Measurements from ENCODE around the gene STAG2.

The STAG2 gene

DNA sequence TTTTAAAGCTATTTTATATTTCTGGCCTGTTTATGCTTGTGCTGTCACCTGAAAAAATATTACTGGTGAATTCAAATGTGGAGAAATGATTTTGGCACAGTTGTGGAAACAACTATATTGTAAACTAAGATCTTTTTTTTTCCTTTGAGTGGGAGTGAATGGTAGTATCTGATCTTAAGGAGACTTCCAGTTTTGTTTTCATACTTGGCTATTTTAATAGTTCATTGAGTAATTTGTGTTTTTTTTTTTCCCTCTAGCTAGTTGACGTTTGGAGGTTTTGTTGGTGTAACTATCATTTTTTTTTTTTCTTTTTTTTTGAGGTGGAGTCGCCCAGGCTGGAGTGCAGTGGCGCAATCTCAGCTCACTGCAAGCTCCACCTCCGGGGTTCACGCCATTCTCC, 10.5 kb downstream of the STAG2 start:
- no peak overlapping the region for H3K4me3 ChIP-seq (ENCODE audit: low read depth in 1 of 5, low read length in 5 of 5)
- no peaks in the 10 kb centered on the region for H3K36me3 ChIP-seq (ENCODE audit: control insufficient read depth in 5 of 5, insufficient read depth in 5 of 5, low read length in 5 of 5)
- H3K9ac ChIP-seq (ENCODE audit: low read length in 5 of 5) = no peak overlapping the region
- no peaks in the 10 kb centered on the region for H3K9me3 ChIP-seq (ENCODE audit: control insufficient read depth in 5 of 5, low read length in 5 of 5)
- H3K27me3 ChIP-seq (ENCODE audit: control insufficient read depth in 5 of 5, insufficient read depth in 4 of 5, low read length in 5 of 5) = no peaks in the 10 kb centered on the region
- peaks cover 0 to 10% (median 5%) of the 10 kb centered on the region in 5 donors for H3K4me1 ChIP-seq (ENCODE audit: control insufficient read depth in 5 of 5, insufficient read depth in 5 of 5, low read length in 5 of 5)
- H3K27ac ChIP-seq (ENCODE audit: low read depth, low read length) = no peak overlapping the region

DNA sequence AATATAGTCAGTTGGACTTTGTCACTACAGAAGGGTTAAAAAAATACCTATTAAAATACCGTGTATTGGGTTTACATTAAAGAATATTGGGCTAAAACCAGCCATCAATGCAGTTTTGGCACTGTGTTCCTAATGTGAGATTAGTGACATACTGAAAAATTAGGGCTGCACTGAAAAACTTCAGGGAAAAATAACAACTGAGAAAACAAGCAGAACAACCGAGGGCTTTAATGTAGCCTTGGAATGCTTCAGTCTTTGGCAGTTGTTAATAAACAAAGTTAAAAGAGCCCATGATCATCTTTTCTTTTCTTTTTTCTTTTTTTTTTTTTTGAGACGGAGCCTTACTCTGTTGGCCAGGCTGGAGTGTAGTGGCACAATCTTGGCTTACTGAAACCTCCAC, 12.4 kb downstream of the STAG2 start:
- H3K27me3 ChIP-seq (ENCODE audit: control insufficient read depth in 5 of 5, insufficient read depth in 4 of 5, low read length in 5 of 5) = no peaks in the 10 kb centered on the region
- no peaks in the 10 kb centered on the region for H3K36me3 ChIP-seq (ENCODE audit: control insufficient read depth in 5 of 5, insufficient read depth in 5 of 5, low read length in 5 of 5)
- no peak overlapping the region for H3K4me3 ChIP-seq (ENCODE audit: low read depth in 1 of 5, low read length in 5 of 5)
- H3K9me3 ChIP-seq (ENCODE audit: control insufficient read depth in 5 of 5, low read length in 5 of 5) = no peaks in the 10 kb centered on the region
- peaks cover 0 to 9% (median 5%) of the 10 kb centered on the region in 5 donors for H3K4me1 ChIP-seq (ENCODE audit: control insufficient read depth in 5 of 5, insufficient read depth in 5 of 5, low read length in 5 of 5)
- no peak overlapping the region for H3K27ac ChIP-seq (ENCODE audit: low read depth, low read length)
- no peak overlapping the region for H3K9ac ChIP-seq (ENCODE audit: low read length in 5 of 5)

DNA sequence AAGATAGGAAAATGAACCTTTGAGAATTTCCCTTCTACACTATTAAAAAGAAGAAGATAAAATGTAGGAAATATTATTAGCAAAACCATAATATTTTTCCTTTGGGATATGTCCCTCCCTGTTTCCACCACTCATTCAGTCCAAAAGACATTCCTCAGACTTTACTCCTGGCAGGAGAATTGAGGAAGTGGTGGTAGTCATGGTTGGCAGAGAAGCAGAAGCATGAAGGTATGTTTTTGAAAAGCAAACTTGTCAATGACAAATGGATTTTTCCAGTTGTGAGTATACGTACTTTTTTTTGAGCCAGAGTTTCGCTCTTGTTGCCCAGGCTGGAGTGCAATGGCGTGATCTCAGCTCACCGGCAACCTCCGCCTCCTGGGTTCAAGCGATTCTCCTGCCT, 13.7 kb downstream of the STAG2 start:
- peaks cover 0 to 8% (median 5%) of the 10 kb centered on the region in 5 donors for H3K4me1 ChIP-seq (ENCODE audit: control insufficient read depth in 5 of 5, insufficient read depth in 5 of 5, low read length in 5 of 5)
- peak overlapping the region; percentile 46 for H3K27ac ChIP-seq (ENCODE audit: low read depth, low read length)

DNA sequence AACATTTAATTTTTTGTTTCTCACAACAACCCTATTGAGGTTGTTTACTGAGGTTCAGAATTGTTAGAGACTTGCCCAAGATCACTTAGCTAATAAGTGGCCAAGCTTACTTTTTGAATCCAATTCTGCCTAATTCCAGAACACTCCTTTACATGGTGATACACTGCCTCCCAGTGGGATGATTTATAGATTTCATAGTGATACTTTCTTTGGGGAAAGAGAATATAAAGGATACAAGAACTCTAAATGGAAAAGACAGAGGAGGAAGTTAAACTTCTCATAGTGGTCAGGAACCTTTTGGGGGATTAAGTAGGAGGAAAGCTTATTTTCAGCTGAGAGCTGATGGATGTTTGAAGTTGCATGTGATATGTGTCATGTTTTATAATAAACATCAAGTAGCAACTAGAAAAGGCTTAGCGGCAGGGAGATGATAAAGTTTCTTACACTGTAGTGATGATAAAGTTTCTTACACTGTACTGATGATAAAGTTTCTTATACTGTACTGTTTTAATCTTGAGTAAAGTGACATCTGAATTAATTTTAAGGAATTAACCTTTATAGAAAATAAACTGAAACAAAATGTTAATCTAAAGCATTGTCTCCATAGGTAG, 15.3 kb downstream of the STAG2 start:
- Histone ChIP-seq H3K4me3 (ENCODE audit: low read depth in 1 of 5, low read length in 5 of 5) (no peak overlapping the region), H3K36me3 (ENCODE audit: control insufficient read depth in 5 of 5, insufficient read depth in 5 of 5, low read length in 5 of 5) (no peaks in the 10 kb centered on the region), H3K27me3 (ENCODE audit: control insufficient read depth in 5 of 5, insufficient read depth in 4 of 5, low read length in 5 of 5) (no peaks in the 10 kb centered on the region), H3K9me3 (ENCODE audit: control insufficient read depth in 5 of 5, low read length in 5 of 5) (no peaks in the 10 kb centered on the region), H3K9ac (ENCODE audit: low read length in 5 of 5) (no peak overlapping the region), H3K4me1 (ENCODE audit: control insufficient read depth in 5 of 5, insufficient read depth in 5 of 5, low read length in 5 of 5) (peaks cover 0 to 12% (median 6%) of the 10 kb centered on the region in 5 donors), H3K27ac (ENCODE audit: low read depth, low read length) (no peak overlapping the region)

More for the DNA sequence above, 13.7 kb downstream of the STAG2 start:
- H3K4me3 ChIP-seq (ENCODE audit: low read depth in 1 of 5, low read length in 5 of 5) = no peak overlapping the region
- no peak overlapping the region for H3K9ac ChIP-seq (ENCODE audit: low read length in 5 of 5)
- H3K36me3 ChIP-seq (ENCODE audit: control insufficient read depth in 5 of 5, insufficient read depth in 5 of 5, low read length in 5 of 5) = no peaks in the 10 kb centered on the region
- no peaks in the 10 kb centered on the region for H3K27me3 ChIP-seq (ENCODE audit: control insufficient read depth in 5 of 5, insufficient read depth in 4 of 5, low read length in 5 of 5)
- no peaks in the 10 kb centered on the region for H3K9me3 ChIP-seq (ENCODE audit: control insufficient read depth in 5 of 5, low read length in 5 of 5)

DNA sequence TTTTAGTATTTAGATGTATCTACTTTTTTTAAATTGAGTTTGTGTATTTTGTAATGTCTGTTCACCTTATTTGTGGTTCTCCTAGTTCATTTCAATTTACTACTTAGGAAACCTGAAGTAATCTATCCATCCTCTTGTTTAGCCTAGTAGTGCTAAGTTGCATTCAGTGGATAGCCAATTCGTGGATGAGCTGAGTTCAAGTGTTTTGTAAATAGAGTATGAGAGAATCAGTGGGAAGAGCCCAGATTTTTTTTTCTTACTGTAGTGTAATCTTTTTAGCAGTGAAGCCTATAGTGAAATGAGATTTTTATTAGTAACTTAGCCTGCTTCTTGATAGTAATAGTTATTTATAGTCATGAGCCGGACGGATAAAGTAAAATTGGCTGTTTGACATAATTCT, 21.7 kb downstream of the STAG2 start:
- Histone ChIP-seq H3K27ac (ENCODE audit: low read depth, low read length) (no peak overlapping the region), H3K9me3 (ENCODE audit: control insufficient read depth in 5 of 5, low read length in 5 of 5) (no peaks in the 10 kb centered on the region), H3K27me3 (ENCODE audit: control insufficient read depth in 5 of 5, insufficient read depth in 4 of 5, low read length in 5 of 5) (no peaks in the 10 kb centered on the region), H3K36me3 (ENCODE audit: control insufficient read depth in 5 of 5, insufficient read depth in 5 of 5, low read length in 5 of 5) (no peaks in the 10 kb centered on the region), H3K4me1 (ENCODE audit: control insufficient read depth in 5 of 5, insufficient read depth in 5 of 5, low read length in 5 of 5) (peaks cover 0 to 13% (median 3%) of the 10 kb centered on the region in 5 donors), H3K4me3 (ENCODE audit: low read depth in 1 of 5, low read length in 5 of 5) (no peak overlapping the region), H3K9ac (ENCODE audit: low read length in 5 of 5) (no peak overlapping the region)

DNA sequence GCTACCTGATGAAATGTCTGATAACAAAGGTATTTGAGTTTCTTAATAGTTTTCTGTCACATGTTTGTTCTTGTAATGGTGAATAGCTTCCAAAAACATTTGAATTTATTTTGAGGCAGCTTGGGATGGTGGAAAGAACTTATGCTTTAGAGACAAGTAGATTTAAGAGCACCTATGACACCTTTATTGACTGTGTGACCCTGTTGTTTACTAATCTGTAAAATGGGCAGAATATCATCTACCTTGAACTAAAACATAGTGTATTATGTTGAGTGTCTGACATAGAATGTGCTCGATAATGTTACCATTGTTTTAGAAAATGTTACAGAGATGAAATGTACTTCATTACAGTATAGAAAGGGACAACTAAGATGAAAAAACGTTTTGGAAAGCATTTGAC, 24.9 kb downstream of the STAG2 start:
- no peak overlapping the region for H3K9ac ChIP-seq (ENCODE audit: low read length in 5 of 5)

GRCh38 chrX:123988423-123989111, 27.1 kb downstream of the STAG2 start:
- H3K27ac ChIP-seq (ENCODE audit: low read depth, low read length) = no peak overlapping the region
- H3K9ac ChIP-seq (ENCODE audit: low read length in 5 of 5) = no peak overlapping the region
- H3K27me3 ChIP-seq (ENCODE audit: control insufficient read depth in 5 of 5, insufficient read depth in 4 of 5, low read length in 5 of 5) = no peaks in the 10 kb centered on the region
- H3K4me1 ChIP-seq (ENCODE audit: control insufficient read depth in 5 of 5, insufficient read depth in 5 of 5, low read length in 5 of 5) = peaks cover 0 to 9% (median 7%) of the 10 kb centered on the region in 5 donors
- no peaks in the 10 kb centered on the region for H3K9me3 ChIP-seq (ENCODE audit: control insufficient read depth in 5 of 5, low read length in 5 of 5)
- H3K36me3 ChIP-seq (ENCODE audit: control insufficient read depth in 5 of 5, insufficient read depth in 5 of 5, low read length in 5 of 5) = no peaks in the 10 kb centered on the region
- H3K4me3 ChIP-seq (ENCODE audit: low read depth in 1 of 5, low read length in 5 of 5) = no peak overlapping the region

More for the DNA sequence above, 24.9 kb downstream of the STAG2 start:
- H3K27me3 ChIP-seq (ENCODE audit: control insufficient read depth in 5 of 5, insufficient read depth in 4 of 5, low read length in 5 of 5) = no peaks in the 10 kb centered on the region
- H3K4me1 ChIP-seq (ENCODE audit: control insufficient read depth in 5 of 5, insufficient read depth in 5 of 5, low read length in 5 of 5) = peaks cover 0 to 17% (median 5%) of the 10 kb centered on the region in 5 donors
- no peaks in the 10 kb centered on the region for H3K36me3 ChIP-seq (ENCODE audit: control insufficient read depth in 5 of 5, insufficient read depth in 5 of 5, low read length in 5 of 5)
- H3K27ac ChIP-seq (ENCODE audit: low read depth, low read length) = no peak overlapping the region
- H3K4me3 ChIP-seq (ENCODE audit: low read depth in 1 of 5, low read length in 5 of 5) = no peak overlapping the region
- no peaks in the 10 kb centered on the region for H3K9me3 ChIP-seq (ENCODE audit: control insufficient read depth in 5 of 5, low read length in 5 of 5)

DNA sequence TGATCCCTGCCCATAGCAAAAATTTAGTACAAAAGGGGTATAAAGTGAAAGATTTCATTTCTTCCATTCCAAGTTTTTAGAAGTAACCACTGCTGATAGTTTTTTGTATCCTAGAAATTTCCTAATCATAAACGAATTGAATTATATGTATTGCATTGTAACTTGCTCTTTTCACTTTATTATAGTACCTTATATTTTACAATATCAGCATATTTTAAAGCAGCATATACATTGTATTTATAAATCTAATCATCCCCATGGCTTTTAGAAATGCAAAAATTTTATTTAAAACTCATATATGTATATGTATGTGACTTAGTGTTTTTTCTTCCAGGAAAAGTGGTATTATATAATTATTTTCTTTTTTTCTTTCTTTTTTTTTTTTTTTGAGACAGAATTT, 27.7 kb downstream of the STAG2 start:
- no peaks in the 10 kb centered on the region for H3K36me3 ChIP-seq (ENCODE audit: control insufficient read depth in 5 of 5, insufficient read depth in 5 of 5, low read length in 5 of 5)
- no peaks in the 10 kb centered on the region for H3K9me3 ChIP-seq (ENCODE audit: control insufficient read depth in 5 of 5, low read length in 5 of 5)
- H3K9ac ChIP-seq (ENCODE audit: low read length in 5 of 5) = no peak overlapping the region

DNA sequence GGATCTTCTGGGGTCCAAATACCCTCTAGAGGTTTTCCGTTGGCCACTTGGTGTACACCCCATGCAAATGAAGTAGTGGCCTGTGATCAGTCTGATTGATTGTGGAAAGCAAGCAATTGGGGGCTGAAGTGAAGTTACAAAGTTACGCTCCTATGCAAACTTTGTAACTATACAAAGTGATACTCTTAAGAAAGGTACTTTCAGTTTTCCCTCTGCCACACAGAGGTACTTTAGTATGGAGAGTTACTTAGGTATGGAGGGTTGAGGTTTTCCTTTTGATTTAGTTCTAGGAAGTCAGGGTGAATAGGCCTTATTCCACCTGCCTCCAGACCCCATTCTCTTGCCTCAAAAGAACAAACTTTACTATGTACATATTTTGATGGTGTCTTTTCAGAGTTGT, 28.7 kb downstream of the STAG2 start:
- no peak overlapping the region for H3K4me3 ChIP-seq (ENCODE audit: low read depth in 1 of 5, low read length in 5 of 5)
- H3K27ac ChIP-seq (ENCODE audit: low read depth, low read length) = no peak overlapping the region
- no peaks in the 10 kb centered on the region for H3K36me3 ChIP-seq (ENCODE audit: control insufficient read depth in 5 of 5, insufficient read depth in 5 of 5, low read length in 5 of 5)
- H3K9ac ChIP-seq (ENCODE audit: low read length in 5 of 5) = no peak overlapping the region
- peaks cover 0 to 17% (median 14%) of the 10 kb centered on the region in 5 donors for H3K4me1 ChIP-seq (ENCODE audit: control insufficient read depth in 5 of 5, insufficient read depth in 5 of 5, low read length in 5 of 5)
- H3K27me3 ChIP-seq (ENCODE audit: control insufficient read depth in 5 of 5, insufficient read depth in 4 of 5, low read length in 5 of 5) = no peaks in the 10 kb centered on the region
- no peaks in the 10 kb centered on the region for H3K9me3 ChIP-seq (ENCODE audit: control insufficient read depth in 5 of 5, low read length in 5 of 5)

More for the DNA sequence above, 27.7 kb downstream of the STAG2 start:
- no peak overlapping the region for H3K4me3 ChIP-seq (ENCODE audit: low read depth in 1 of 5, low read length in 5 of 5)
- H3K27me3 ChIP-seq (ENCODE audit: control insufficient read depth in 5 of 5, insufficient read depth in 4 of 5, low read length in 5 of 5) = no peaks in the 10 kb centered on the region
- H3K4me1 ChIP-seq (ENCODE audit: control insufficient read depth in 5 of 5, insufficient read depth in 5 of 5, low read length in 5 of 5) = peaks cover 0 to 15% (median 13%) of the 10 kb centered on the region in 5 donors
- H3K27ac ChIP-seq (ENCODE audit: low read depth, low read length) = no peak overlapping the region

DNA sequence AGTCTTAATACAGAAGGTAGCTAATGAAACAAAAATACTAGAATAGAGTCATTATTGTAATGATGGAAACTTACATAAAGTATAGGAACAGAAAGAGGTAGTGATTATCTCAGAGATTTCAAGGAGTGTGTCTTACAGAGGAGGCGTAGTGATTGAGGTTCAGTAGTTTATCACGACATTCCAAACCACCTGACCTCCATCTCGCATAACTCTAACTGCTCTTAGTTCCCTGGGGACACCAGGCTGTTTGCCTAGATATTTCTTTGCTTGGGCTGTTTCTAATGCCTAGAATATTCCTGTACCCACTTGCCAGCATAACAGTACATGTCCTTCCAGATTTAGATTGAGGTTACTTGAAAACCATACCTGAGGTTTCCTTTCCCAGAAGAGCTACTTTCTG, 29.1 kb downstream of the STAG2 start:
- H3K27ac ChIP-seq (ENCODE audit: low read depth, low read length) = no peak overlapping the region
- H3K4me1 ChIP-seq (ENCODE audit: control insufficient read depth in 5 of 5, insufficient read depth in 5 of 5, low read length in 5 of 5) = peaks cover 0 to 17% (median 14%) of the 10 kb centered on the region in 5 donors
- H3K4me3 ChIP-seq (ENCODE audit: low read depth in 1 of 5, low read length in 5 of 5) = no peak overlapping the region

More for the DNA sequence above, 29.1 kb downstream of the STAG2 start:
- H3K27me3 ChIP-seq (ENCODE audit: control insufficient read depth in 5 of 5, insufficient read depth in 4 of 5, low read length in 5 of 5) = no peaks in the 10 kb centered on the region
- H3K36me3 ChIP-seq (ENCODE audit: control insufficient read depth in 5 of 5, insufficient read depth in 5 of 5, low read length in 5 of 5) = no peaks in the 10 kb centered on the region
- H3K9ac ChIP-seq (ENCODE audit: low read length in 5 of 5) = no peak overlapping the region
- no peaks in the 10 kb centered on the region for H3K9me3 ChIP-seq (ENCODE audit: control insufficient read depth in 5 of 5, low read length in 5 of 5)
